CD4-positive, alpha-beta T cell treated with Interleukin-15 for 1 hour (primary cell): ENCODE results near the gene DCBLD2.

Source experiments
- DNase-seq: peaks from one replicate; pipeline ENCODE4 v3.0.0-alpha.2; 2020

Gene DCBLD2

GRCh38 chr3:98765721-98766120 is 135.8 kb downstream of the DCBLD2 start:
- DNase-seq = no peak

DNA sequence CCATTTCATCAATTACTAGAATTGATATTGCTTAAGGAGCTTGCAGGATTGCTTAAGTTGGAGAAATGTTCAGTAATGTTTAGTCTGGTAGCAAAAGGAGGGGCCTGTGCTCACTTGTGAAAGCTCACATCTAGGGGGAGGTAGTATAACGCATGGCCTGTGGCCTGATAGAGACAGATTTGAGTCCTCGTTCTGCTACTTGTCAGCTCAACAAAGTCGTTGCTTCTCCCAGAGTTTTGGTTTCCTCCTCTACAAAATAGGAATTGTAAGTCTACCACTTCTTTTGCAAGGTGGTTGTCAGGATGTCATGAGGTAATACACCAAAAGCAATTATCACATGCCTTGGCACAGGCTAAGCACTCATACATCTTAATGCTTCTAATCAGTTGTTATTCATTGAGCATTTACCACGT is 137.0 kb downstream of the DCBLD2 start:
- DNase-seq = no peak

GRCh38 chr3:98763819-98764418 is 137.6 kb downstream of the DCBLD2 start:
- DNase-seq = no peak

- DNase-seq = peak; percentile 34
Measured at GRCh38 chr3:98763076-98763475, 138.4 kb downstream of the DCBLD2 start, which contains the start of gene ST3GAL6. Gene ST3GAL6, plus strand, starts transcription at chr3:98763340. Its CDS starts 5,101 bp downstream, at chr3:98768441.

- no peak for DNase-seq
Measured at GRCh38 chr3:98761643-98762229, 139.8 kb downstream of the DCBLD2 start.

- no peak for DNase-seq
Measured at GRCh38 chr3:98759629-98760028, 141.9 kb downstream of the DCBLD2 start.

GRCh38 chr3:98755601-98756000 is 145.9 kb downstream of the DCBLD2 start:
- DNase-seq = no peak

DNA sequence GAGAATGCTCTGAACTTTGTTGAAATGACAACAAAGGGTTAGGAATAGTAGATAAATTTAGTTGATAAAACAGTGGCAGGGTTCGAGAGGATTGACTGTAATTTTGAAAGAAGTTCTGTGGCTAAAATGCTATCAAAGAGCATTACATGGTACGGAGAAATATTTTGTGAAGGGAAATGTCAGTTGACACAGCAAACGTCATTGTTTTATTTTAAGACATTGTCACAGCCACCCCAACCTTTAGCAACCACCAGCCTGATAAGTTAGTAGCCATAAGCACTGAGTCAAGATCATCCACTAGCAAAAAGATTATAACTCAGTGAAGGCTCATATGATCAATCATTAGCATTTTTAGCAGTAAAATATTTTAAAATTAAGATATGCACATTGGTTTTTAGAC is 147.0 kb downstream of the DCBLD2 start:
- DNase-seq = no peak

GRCh38 chr3:98750276-98750919 is 151.1 kb downstream of the DCBLD2 start:
- no peak for DNase-seq

- no peak for DNase-seq
Measured at GRCh38 chr3:98746882-98747281, 154.6 kb downstream of the DCBLD2 start.

GRCh38 chr3:98746122-98746521 is 155.4 kb downstream of the DCBLD2 start:
- no peak for DNase-seq
